KMS-11 (cell line): ENCODE data around the gene LENG9.

ENCODE experiments used
- H2AFZ ChIP-seq: fragments of 200-600 bp; sonication (generic); 2 replicates; pipeline ENCODE4 v1.6.1; 2016; ENCODE audit warnings: antibody characterized with exemption, mixed run types, low read depth
- H3K27ac ChIP-seq: fragments of 200-600 bp; sonication (generic); 2 replicates; pipeline ENCODE4 v1.6.1; 2016; ENCODE audit warnings: mild to moderate bottlenecking, mixed run types
- H3K27me3 ChIP-seq: fragments of 200-600 bp; sonication (generic); 2 replicates; pipeline ENCODE4 v1.6.1; 2017; ENCODE audit warnings: mild to moderate bottlenecking, low read depth, mixed run types, moderate library complexity; ENCODE audit not compliant: insufficient read depth
- H3K36me3 ChIP-seq: fragments of 200-600 bp; sonication (generic); 2 replicates; pipeline ENCODE4 v1.6.1; 2017; ENCODE audit warnings: mild to moderate bottlenecking, mixed run types; ENCODE audit not compliant: insufficient read depth
- H3K4me1 ChIP-seq: fragments of 200-600 bp; sonication (generic); 2 replicates; pipeline ENCODE4 v1.6.1; 2016; ENCODE audit warnings: mild to moderate bottlenecking, low read depth, mixed run types; ENCODE audit not compliant: poor library complexity, severe bottlenecking
- H3K4me2 ChIP-seq: fragments of 200-600 bp; sonication (generic); 2 replicates; pipeline ENCODE4 v1.7.0; 2016; ENCODE audit warnings: mild to moderate bottlenecking, mixed run types
- H3K4me3 ChIP-seq: fragments of 200-600 bp; sonication (generic); IDR thresholded peaks from 2 replicates; pipeline ENCODE4 v1.6.1; 2017; ENCODE audit warnings: low read depth, low read length, mixed read lengths; ENCODE audit not compliant: insufficient read depth
- H3K79me2 ChIP-seq: fragments of 200-600 bp; sonication (generic); 2 replicates; pipeline ENCODE4 v1.6.1; 2016; ENCODE audit warnings: low read depth, mixed run types; ENCODE audit not compliant: insufficient read depth
- H3K9ac ChIP-seq: fragments of 200-600 bp; sonication (generic); 2 replicates; pipeline ENCODE4 v1.6.1; 2016; ENCODE audit warnings: mild to moderate bottlenecking, mixed run types
- H4K20me1 ChIP-seq: fragments of 200-600 bp; sonication (generic); 2 replicates; pipeline ENCODE4 v1.6.1; 2016; ENCODE audit warnings: mild to moderate bottlenecking, mixed run types; ENCODE audit not compliant: insufficient read depth
- TF ChIP-seq, protein P1 (sequence below): fragments of 200-600 bp; sonication (generic); conservative IDR thresholded peaks from 2 replicates; pipeline ENCODE4 v1.6.1; 2017; ENCODE audit warnings: low read depth, mild to moderate bottlenecking, antibody characterized with exemption, low read length, moderate library complexity, mixed read lengths

LENG9 gene

DNA sequence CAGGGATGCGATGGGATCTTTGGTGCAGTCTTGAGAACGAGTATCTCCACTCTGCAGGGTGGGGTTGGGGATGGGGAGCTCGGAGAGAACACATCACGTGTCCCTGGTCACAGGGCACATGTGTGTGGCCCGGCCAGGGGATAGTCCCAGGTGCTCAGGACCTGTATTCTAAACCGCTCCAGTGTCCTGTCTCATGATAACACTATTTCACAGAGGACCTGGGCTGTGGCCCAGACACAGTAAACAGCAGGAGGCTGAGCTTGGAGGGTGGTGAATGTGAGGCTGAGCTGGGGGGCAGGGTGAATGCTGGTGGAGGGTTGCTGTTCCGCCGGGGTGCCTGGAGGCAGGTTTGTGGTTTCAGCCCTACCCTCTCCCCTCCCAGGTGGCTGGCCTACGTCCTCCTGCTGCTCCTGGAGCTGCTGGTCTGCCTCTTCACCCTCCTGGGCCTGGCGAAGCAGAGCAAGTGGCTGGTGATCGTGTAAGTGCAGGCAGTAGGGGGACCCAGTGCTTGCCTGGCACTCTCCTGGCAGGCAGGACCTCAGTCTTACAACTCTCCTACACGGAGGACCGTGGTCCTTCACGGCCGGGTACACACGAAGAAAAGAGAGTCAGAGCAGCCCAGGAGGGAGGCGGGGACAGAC, 37.2 kb downstream of the LENG9 start:
- H2AFZ ChIP-seq = no peak overlapping the region
- TF ChIP-seq, protein P1, sequence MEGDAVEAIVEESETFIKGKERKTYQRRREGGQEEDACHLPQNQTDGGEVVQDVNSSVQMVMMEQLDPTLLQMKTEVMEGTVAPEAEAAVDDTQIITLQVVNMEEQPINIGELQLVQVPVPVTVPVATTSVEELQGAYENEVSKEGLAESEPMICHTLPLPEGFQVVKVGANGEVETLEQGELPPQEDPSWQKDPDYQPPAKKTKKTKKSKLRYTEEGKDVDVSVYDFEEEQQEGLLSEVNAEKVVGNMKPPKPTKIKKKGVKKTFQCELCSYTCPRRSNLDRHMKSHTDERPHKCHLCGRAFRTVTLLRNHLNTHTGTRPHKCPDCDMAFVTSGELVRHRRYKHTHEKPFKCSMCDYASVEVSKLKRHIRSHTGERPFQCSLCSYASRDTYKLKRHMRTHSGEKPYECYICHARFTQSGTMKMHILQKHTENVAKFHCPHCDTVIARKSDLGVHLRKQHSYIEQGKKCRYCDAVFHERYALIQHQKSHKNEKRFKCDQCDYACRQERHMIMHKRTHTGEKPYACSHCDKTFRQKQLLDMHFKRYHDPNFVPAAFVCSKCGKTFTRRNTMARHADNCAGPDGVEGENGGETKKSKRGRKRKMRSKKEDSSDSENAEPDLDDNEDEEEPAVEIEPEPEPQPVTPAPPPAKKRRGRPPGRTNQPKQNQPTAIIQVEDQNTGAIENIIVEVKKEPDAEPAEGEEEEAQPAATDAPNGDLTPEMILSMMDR = no peak
- H3K27ac ChIP-seq = no peak overlapping the region
- no peak overlapping the region for H3K4me2 ChIP-seq
- H3K4me1 ChIP-seq = no peaks in the 10 kb centered on the region
- no peaks in the 10 kb centered on the region for H3K36me3 ChIP-seq
- H3K79me2 ChIP-seq = no peaks in the 10 kb centered on the region
- peaks cover 45% of the 10 kb centered on the region for H3K27me3 ChIP-seq
- no peak overlapping the region for H3K9ac ChIP-seq
- no peaks in the 10 kb centered on the region for H4K20me1 ChIP-seq
- no peak overlapping the region for H3K4me3 ChIP-seq

DNA sequence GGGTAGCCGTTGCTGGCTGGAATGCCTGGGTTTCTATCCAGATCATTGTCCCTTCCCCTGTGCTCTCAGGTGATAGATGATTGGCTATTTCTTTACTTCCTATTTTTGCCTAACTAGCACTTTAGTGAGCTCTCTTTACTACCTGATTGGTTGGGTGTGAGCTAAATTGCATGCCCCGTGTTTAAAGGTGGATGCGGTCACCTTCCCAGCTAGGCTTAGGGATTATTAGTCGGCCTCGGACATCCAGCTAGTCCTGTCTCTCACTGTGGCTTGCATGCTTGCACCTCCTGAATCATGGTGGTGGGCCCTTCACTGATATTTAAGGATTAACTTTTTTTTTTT, 38.2 kb downstream of the LENG9 start:
- H3K27ac ChIP-seq = no peak overlapping the region
- H3K4me3 ChIP-seq = no peak overlapping the region
- no peak overlapping the region for H2AFZ ChIP-seq
- H3K27me3 ChIP-seq = peaks cover 44% of the 10 kb centered on the region
- H3K36me3 ChIP-seq = no peaks in the 10 kb centered on the region
- H3K9ac ChIP-seq = no peak overlapping the region
- TF ChIP-seq, protein P1 = no peak
- no peaks in the 10 kb centered on the region for H3K79me2 ChIP-seq
- no peaks in the 10 kb centered on the region for H3K4me1 ChIP-seq
- H3K4me2 ChIP-seq = no peak overlapping the region
- no peaks in the 10 kb centered on the region for H4K20me1 ChIP-seq

DNA sequence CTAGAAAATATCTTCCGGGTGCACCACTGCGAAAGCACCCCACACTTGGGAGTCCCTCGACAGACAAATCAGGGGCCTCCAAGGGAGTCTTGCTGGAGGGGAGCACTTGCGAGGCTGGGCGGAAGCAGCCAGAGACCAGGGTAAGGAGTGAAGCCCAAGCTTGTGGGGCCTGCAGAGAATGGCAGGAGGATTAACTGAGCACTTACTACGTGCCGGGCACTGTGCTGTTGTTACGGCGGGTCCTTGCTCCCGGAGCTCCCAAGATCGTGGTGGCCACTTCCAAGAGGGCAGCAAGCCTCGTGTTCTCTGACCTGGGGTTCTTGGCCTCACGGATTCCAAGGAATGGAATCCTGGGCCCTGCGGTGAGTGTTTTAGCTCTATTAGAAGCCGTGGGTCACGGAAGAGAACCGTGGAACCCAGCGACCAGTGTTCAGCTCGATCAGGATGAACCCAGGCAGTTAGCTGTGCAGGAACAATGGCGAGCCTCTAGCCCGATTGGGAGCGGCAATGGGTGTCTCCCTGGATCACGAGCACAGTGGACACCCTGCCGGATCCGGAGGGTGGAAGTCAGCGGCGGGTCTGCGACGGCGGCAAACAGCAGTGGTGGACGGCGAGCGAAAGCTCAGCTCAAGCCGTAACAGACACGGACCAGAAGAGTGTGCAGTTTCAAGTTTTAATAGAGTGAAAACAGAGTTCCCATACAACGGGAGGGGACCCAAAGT, 38.8 kb downstream of the LENG9 start:
- no peaks in the 10 kb centered on the region for H4K20me1 ChIP-seq
- H3K27me3 ChIP-seq = peaks cover 40% of the 10 kb centered on the region
- no peak overlapping the region for H2AFZ ChIP-seq
- H3K36me3 ChIP-seq = no peaks in the 10 kb centered on the region
- TF ChIP-seq, protein P1 = no peak
- no peak overlapping the region for H3K27ac ChIP-seq
- no peak overlapping the region for H3K4me3 ChIP-seq
- H3K9ac ChIP-seq = no peak overlapping the region
- no peaks in the 10 kb centered on the region for H3K79me2 ChIP-seq
- H3K4me2 ChIP-seq = no peak overlapping the region
- H3K4me1 ChIP-seq = no peaks in the 10 kb centered on the region

DNA sequence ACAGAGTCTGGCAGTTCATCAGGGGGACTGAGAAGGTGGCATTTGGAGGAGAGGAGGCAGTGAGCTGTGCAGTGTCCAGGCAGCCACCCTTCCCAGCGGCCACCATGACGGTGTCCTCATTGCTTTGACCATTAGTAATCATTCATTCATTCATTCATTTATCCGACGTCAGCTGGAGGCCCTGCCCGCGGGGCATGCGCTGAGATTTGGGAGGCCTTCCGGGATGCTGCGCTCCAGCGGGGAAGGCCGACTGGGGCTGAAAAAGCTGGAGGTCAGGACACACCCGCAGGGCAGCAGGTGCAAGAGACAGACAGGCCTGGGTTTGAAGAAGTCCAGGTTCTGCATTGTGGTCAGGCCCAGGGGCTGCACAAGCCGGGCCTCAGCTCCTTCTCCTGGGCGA, 39.4 kb downstream of the LENG9 start:
- TF ChIP-seq, protein P1 = no peak

More for the DNA sequence above, 39.4 kb downstream of the LENG9 start:
- Histone ChIP-seq H2AFZ (no peak overlapping the region), H3K9ac (no peak overlapping the region), H3K79me2 (no peaks in the 10 kb centered on the region), H3K27me3 (peaks cover 42% of the 10 kb centered on the region), H3K4me2 (no peak overlapping the region), H3K4me3 (no peak overlapping the region), H3K4me1 (no peaks in the 10 kb centered on the region), H3K27ac (no peak overlapping the region), H3K36me3 (no peaks in the 10 kb centered on the region), H4K20me1 (no peaks in the 10 kb centered on the region)
